GM21447 (cell line): ENCODE data around the gene EIF2S1.
"Not testable (repeated sequence)": the region's sequence is repeated elsewhere in the genome, so short reads cannot be mapped to it uniquely, and the experiment has no call there.

Experiments used
- ATAC-seq: cut with Tn5 transposase; IDR thresholded peaks from one replicate; pipeline ENCODE4 v1.9.1; 2021; ENCODE audit not compliant: unreplicated experiment

EIF2S1 gene

DNA sequence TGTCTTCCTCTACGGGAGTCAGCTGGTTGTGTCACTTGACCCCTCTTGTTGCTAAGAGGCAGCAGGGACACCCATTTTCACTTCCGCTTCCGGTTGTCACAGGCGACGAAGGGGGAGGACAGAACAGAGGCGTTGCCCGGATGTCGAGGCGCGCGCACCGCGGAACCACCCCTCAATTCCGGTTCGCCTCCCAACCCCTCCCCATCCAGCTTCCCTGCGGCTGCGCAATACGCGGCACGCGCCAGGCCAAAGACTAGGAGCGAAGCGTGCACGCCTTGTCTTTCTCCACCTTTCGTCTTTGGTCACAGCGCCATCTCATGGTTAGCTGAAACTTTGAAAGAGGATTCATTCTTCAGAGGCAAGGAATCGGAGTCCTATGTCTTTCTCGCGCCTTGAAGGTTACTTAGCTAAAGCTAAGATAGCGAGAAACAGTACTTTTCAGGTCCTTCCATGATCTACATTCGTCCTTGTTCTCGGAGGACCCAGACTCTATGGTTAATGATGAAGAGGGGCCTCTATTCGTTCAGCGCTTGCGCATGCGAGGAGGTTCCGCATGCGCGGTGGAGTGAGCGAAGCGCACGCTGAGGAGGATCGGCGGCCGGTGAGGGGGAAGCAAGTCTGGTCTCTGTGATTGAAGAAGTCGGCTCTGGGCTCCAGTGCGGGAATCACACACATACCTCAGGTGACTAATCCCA, at the start of gene EIF2S1, which contains the start of gene ATP6V1D:
Gene EIF2S1 (plus strand): TSS at position 554 of the 695 bp plus-strand sequence. CDS start 4,440 bp downstream, outside the sequence.
Gene ATP6V1D (minus strand): TSS at position 30 of the 695 bp plus-strand sequence. CDS start 106 bp downstream, outside the sequence.
- peak; percentile 93 for ATAC-seq

- ATAC-seq: no peak
These were observed 48.3 kb upstream of the EIF2S1 start for GRCh38 chr14:67311868-67312267.

- no peak for ATAC-seq
These were observed 47.0 kb upstream of the EIF2S1 start for GRCh38 chr14:67313153-67313552.

GRCh38 chr14:67317822-67318221, 42.3 kb upstream of the EIF2S1 start:
- no peak for ATAC-seq

DNA sequence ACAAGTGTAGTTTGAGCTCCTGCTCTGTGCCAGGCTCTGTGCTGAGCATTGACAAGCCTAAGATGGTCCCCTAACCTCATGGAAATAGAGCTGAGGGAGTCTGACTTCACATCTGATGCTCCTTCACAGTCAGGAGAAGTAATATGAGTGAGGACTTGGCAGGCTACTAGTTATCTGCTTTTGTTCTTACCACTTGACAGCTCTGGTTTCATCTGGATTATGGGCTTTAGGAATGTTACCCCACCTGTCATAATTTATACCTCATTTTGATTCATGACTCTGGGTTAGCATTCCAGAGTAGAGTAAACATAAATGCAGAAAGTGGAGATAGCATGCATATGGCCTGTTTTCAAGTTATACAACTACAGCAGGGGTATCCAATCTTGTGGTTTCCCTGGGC, 41.0 kb upstream of the EIF2S1 start:
- ATAC-seq: no peak

DNA sequence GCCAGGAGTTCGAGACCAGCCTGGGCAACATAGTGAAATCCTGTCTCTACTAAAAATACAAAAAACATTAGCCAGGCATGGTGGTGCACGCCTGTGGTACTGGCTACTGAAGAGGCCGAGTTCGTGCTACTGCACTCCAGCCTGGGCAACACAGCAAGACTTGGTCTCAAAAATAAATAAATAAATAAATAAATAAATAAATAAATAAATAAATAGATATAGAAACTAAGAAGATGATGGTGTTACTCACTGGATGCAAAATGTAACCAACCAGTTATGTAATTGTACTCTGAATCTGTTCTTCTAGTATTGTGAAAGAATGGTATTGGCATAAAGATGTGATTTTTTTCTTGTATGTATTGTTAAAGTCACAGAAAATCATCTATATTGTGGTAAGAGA, 30.5 kb upstream of the EIF2S1 start:
- not testable (repeated sequence) for ATAC-seq

GRCh38 chr14:67331368-67332125, 28.6 kb upstream of the EIF2S1 start:
- no peak for ATAC-seq

DNA sequence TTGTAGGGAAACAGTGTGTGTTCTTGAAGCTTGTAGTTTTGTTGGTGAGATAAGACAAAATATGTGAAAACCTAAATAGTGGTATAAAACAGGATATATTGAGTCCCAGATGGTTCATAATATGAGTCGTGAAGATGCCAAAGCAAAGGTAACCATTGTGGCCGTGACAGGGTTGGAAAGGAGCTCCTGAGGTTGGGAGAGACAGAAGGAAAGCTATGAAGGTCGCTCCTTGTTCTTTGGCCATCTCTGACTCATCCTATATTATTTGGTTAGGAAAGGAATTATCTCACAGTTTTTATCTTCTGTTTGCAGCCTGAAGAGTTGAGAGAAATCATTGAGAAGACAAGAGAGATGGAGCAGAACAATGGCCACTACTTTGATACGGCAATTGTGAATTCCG, 27.7 kb upstream of the EIF2S1 start:
- ATAC-seq: no peak

DNA sequence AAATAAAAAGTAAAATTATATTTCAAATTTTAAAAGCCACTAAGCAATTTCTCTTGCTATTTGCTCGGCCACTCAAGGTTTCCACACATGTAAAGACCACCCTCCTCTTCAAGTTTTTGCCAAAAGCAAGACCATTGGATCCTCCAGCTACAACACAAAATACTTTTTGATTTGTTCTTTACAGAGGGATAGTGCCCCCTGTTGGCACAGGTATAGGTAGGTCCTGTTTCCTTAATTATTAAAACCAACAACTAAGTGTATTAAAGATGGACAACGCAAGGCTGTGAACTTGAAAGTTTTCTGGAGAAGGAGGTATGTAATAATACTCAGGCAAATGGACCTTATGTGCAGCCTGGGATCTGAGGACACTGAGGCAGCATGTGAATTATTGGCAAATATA, 24.3 kb upstream of the EIF2S1 start:
- no peak for ATAC-seq

DNA sequence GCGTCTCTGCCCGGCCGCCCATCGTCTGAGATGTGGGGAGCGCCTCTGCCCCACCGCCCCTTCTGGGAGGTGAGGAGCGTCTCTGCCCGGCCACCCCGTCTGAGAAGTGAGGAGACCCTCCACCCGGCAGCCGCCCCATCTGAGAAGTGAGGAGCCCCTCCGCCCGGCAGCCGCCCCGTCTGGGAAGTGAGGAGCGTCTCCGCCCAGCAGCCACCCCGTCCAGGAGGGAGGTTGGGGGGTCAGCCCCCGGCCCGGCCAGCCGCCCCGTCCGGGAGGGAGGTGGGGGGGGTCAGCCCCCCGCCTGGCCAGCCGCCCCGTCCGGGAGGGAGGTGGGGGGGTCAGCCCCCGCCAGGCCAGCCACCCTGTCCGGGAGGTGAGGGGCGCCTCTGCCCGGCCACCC, 18.9 kb upstream of the EIF2S1 start:
- not testable (repeated sequence) for ATAC-seq

DNA sequence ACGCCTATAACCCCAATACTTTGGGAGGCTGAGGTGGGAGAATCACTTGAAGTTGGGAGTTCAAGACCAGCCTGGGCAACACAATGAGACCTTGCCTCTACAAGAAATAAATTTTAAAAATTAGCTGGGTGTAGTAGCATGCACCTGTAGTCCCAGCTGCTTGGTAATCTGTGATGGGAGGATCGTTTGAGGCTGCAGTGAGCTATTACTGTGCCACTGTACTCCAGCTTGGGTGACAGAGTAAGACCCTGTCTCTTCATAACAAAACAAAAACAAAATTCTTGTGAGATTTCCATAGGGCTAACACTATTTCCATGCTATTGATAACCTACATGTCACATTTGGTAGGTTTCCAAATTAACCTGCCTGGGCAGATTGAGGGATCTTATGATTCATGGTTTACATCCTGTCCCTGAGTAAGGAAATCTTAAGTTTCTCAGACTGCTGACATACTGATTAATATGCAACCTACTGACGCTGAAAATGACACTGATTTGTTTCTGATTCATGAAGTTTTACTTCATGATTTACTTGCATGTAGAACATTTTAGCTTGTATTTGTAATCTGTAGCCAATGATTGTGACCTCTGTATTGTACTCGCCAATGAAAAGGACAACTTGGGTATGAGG, 16.4 kb upstream of the EIF2S1 start:
- no peak for ATAC-seq

GRCh38 chr14:67345583-67345982, 14.5 kb upstream of the EIF2S1 start:
- no peak for ATAC-seq

DNA sequence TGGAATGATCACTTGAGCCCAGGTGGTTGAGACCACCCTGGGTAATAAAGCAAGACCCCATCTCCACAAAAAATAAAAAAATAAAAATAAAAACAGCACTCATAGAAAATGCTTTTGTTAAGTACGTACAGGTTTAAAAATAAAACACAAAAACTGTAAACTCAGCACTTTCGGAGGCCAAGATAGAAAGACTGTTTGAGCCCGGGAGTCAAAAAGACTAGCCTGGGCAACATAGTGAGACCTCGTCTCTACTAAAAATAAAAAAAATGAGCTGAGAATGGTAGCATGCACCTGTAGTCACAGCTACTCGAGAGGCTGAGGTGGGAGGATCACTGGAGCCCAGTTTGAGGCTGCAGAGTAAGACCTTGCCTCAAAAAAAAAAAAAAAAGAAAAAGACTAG, 8.1 kb upstream of the EIF2S1 start:
- no peak for ATAC-seq

DNA sequence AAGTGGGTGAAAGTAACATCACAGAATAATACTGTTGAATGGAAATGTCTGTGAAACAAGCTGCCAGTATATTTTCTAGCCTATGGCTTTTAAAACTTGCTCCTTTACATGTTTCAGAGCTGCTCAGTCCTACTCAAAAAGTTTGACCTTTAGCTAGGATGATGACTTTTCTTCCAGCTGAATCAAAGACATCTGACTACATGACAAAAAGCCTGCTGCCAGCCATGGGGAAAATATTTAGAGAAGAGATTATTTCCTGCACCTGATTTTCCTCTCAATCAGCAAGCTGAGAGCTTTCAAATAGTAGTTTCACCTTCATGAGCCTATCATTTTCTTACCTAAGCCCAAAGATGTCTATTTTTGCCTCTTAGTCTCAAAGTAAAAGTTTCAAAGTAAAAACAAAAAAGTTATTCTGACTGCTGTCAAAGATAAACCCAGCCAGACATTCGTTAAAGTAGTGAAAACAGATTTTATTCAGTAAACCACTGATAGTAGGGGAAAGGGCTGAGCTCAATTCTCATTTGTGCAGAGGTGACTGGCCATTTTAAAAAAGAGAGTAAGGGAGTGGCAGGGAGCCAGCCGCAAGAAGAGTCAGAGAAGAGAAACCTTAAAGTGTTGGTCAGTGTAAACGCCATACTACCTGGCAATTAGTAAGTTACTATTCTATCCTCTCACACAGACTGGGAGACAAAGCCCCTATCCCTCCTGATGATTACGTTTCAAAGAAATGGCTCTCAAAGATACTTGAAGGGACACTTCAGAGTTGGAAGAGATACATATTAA, 2.8 kb upstream of the EIF2S1 start:
- ATAC-seq: no peak

DNA sequence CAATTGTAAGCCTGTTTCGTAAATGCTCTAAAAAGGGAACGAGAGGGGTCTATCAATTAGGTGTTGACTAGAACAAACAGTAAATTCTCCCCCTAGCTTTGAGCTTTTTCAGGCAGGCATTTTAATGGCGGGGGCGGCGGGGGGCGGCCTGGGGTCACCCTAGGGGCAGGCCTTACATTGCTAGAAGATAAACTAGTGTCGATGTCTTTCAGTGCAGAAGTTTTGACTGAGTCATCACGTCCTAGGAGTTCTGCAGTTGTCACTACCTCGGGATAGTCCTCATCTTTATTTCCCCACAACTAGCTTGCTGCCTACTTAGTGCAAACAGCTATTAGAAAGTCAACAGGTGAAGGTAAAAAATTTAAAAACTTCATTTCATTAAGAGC, 2.2 kb upstream of the EIF2S1 start:
- no peak for ATAC-seq

DNA sequence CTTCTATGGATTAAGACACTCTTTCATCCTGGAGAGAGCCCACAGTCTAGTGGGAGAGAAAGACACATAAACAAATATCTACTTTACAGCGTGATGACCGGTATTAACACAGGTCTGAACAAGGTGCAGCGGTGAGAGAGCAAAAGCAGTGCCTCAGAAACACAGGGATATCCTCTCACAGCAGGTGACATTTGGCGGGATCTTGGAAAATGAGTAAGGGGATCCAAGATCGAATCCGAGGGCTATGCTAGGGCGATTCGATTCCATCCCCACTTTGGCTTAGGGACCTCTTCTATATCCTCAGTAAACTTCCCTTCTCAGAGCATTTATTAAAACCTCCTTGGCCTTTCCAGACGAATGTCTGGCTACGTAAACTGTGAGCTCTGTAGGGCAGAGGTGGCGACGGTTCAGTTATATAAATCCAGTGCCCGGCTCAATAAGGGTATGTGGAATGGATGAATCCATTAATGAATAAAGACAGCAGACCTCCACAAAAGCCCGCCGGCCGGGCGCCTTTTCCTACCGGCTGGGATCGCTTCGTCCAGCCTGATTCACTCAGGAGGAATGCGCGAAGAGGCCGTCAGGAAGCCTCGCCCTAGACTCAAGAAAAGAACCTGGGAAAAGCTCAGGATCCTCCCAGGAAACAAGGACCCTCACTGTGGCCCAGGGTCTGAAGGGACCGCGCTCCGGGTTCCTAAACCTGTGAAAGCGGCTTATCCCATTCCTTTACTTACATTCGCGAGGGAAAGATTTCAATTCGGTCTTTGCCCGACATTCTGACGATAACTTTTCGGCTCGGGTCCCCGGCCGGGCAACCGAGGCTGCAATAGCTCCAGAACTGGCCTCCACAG, 979 bp upstream of the EIF2S1 start:
- no peak for ATAC-seq

GRCh38 chr14:67360470-67361206, 510 bp downstream of the EIF2S1 start:
- peak; percentile 25 for ATAC-seq

DNA sequence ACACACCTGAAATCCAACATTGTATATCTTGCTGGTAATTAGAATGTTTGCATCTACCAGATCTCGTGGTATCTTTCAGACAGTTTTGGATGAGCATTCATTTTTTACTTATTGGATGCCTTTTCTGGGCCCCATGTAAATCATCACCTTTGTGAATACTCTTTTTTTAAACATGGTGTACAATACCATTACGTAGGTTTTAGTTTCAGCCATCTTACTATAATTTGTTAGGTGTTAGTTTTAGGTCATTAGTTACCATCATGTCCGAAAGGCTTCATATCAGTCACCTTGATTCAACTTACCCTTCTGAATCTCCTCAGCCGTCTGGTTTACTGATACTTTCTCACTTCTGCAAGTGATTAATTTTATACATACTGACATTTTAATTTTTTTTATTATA, 5.3 kb downstream of the EIF2S1 start:
- ATAC-seq: no peak

DNA sequence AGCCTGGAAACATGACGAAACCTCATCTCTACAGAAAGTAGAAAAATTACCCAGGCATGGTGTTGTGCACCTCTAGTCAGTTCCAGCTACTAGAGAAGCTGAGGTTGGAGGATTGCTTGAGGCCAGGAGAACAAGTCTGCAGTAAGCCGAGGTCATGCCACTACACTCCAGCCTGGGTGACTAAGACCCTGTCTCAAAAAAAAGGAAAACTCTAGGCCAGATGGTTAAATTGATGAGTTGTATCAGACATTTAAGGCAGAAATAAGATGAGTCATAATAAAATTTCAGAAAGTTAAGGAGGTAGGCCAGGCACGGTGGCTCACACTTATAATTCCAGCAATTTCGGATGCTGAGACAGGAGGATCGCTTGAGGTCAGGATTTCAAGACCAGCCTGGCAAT, 10.7 kb downstream of the EIF2S1 start:
- ATAC-seq: no peak
